Transverse colon (tissue), 4 donors: ENCODE measurements around the gene PLA2G4E. TPM values are rescaled to one million over a fixed set of nuclear protein-coding genes. Genes with fewer than 3 reads are reported as not detected.

Experiments
- DNase-seq: peaks from one replicate; pipeline ENCODE4 v3.0.0-alpha.2; 2019
- H3K27ac ChIP-seq, 4 donors: fragments of 200-600 bp; sonication (generic); 2 replicates each; pipeline ENCODE4 v1.5.1; 2016 to 2018; ENCODE audit warnings: inconsistent platforms in 4 of 4
- H3K27me3 ChIP-seq: fragments of 200-600 bp; sonication (generic); 2 replicates; pipeline ENCODE4 v1.5.1; 2017; ENCODE audit warnings: inconsistent platforms
- H3K36me3 ChIP-seq, 4 donors: fragments of 200-600 bp; sonication (generic); 2 replicates each; pipeline ENCODE4 v1.5.1; 2017 to 2019; ENCODE audit warnings: inconsistent platforms in 4 of 4
- H3K4me1 ChIP-seq, 4 donors: fragments of 200-600 bp; sonication (generic); 2 replicates each; pipeline ENCODE4 v1.5.1; 2017 to 2020; ENCODE audit warnings: inconsistent platforms in 4 of 4
- H3K4me3 ChIP-seq, 4 donors: fragments of 200-600 bp; sonication (generic); 1 replicate in 1 of 4; 2 replicates in 3 of 4; pipeline versions ENCODE4 v1.5.1 to v1.6.1; 2017 to 2019; ENCODE audit warnings: inconsistent platforms in 4 of 4
- H3K9me3 ChIP-seq, 2 donors: fragments of 200-600 bp; sonication (generic); 2 replicates each; pipeline ENCODE4 v1.5.1; 2017 to 2019; ENCODE audit warnings: inconsistent platforms in 2 of 2
- EP300 ChIP-seq: sonication (generic); formaldehyde crosslinking; IDR thresholded peaks from one replicate; pipeline ENCODE4 v1.6.1; 2017; ENCODE audit warnings: antibody characterized with exemption, low read depth
- POLR2A ChIP-seq: fragments of 450-650 bp; IDR thresholded peaks from one replicate; pipeline ENCODE4 v1.6.1; 2016; ENCODE audit warnings: antibody characterized with exemption, mild to moderate bottlenecking, moderate library complexity
- POLR2AphosphoS5 ChIP-seq, 3 donors: sonication (generic); formaldehyde crosslinking; IDR thresholded peaks; one replicate each; pipeline ENCODE4 v1.6.1; 2016; ENCODE audit warnings: antibody characterized with exemption in 3 of 3
- WGBS, 2 donors: methylation state at CpG; one replicate each; pipeline ENCODE4 v1.1.5; 2018; ENCODE audit warnings: low coverage in 1 of 2; 5-methylcytosine and 5-hydroxymethylcytosine counted together
- in situ Hi-C, 4 donors: fragments of 200-750 bp; cut with MboI; loops; one replicate each; pipeline versions ENCODE4 v1.15.0 to v1.15.1; 2017; ENCODE audit warnings: low sequenced_read_pairs in 3 of 4, low pct_ligation_motif_present in 1 of 4, low pct_unique_long_range_greater_than_20kb in 1 of 4
- intact Hi-C: fragments of 100-400 bp; cut with DNase I; formaldehyde crosslinking; loops from one replicate; pipeline ENCODE4 v1.15.1; 2023; ENCODE audit warnings: low total_unique reads
- total RNA-seq, 4 donors: library from RNA; depleted of rRNA; stranded (reverse); fragments of >200 nt; gene quantifications; one replicate each; pipeline ENCODE4 v1.1.0, GENCODE V29; 2016
- TF ChIP-seq, protein P1 (sequence below), 5 experiments: fragments of 200-600 bp in 3 of 5; fragments of 450-650 bp in 2 of 5; sonication (generic) in 3 of 5; IDR thresholded peaks; 1 replicate in 2 of 5; 2 replicates in 3 of 5; pipeline ENCODE4 v1.5.1; 2016 to 2017; ENCODE audit warnings: antibody characterized with exemption in 5 of 5, inconsistent platforms in 3 of 5, mild to moderate bottlenecking in 2 of 5, moderate library complexity in 1 of 5

The PLA2G4E gene
- total RNA-seq, 4 donors from 2014 or later, result 0.32 TPM; not detected in 3

DNA sequence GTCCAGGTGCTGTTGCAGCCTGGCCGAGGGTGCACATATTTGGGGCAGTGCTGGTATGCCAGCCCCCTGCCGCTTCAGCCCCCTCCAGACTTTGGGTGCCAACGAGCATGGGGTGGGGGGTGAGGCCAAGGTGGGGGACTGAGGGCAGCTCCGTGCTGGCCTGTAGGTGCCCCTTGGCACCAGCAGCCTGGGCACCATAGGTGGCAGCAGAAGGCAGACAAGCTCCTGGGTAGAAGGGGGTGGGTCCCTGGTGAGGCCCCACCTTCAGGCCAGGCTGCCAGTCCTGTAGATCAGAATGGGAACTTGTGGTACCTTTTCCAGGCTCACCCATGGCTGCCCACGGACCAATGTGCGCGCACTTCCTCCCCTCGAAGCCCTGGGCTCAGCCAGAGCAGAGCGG is 16.1 kb upstream of the PLA2G4E start:
- Histone ChIP-seq H3K4me3 (no peak overlapping the region), H3K27me3 (no peaks in the 10 kb centered on the region), H3K9me3 (no peaks in the 10 kb centered on the region), H3K27ac (no peak overlapping the region), H3K36me3 (no peaks in the 10 kb centered on the region), H3K4me1 (peaks cover 6 to 24% (median 12%) of the 10 kb centered on the region in 4 donors)
- 84% methylated on average over 8 of the region's 9 CpGs; no CpG with 5 or more reads in 1 of the 2 donors for WGBS, 2 donors
- in situ Hi-C loops, result no loop called here
- TF ChIP-seq POLR2A, result no peak
- no peak for TF ChIP-seq POLR2AphosphoS5 (IDR thresholded peaks at IDR 0.05)
- no peak for TF ChIP-seq EP300
- TF ChIP-seq, protein P1, sequence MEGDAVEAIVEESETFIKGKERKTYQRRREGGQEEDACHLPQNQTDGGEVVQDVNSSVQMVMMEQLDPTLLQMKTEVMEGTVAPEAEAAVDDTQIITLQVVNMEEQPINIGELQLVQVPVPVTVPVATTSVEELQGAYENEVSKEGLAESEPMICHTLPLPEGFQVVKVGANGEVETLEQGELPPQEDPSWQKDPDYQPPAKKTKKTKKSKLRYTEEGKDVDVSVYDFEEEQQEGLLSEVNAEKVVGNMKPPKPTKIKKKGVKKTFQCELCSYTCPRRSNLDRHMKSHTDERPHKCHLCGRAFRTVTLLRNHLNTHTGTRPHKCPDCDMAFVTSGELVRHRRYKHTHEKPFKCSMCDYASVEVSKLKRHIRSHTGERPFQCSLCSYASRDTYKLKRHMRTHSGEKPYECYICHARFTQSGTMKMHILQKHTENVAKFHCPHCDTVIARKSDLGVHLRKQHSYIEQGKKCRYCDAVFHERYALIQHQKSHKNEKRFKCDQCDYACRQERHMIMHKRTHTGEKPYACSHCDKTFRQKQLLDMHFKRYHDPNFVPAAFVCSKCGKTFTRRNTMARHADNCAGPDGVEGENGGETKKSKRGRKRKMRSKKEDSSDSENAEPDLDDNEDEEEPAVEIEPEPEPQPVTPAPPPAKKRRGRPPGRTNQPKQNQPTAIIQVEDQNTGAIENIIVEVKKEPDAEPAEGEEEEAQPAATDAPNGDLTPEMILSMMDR (IDR thresholded peaks at IDR 0.05), result no peak
- no peak for DNase-seq
- intact Hi-C loops, result no loop called here

DNA sequence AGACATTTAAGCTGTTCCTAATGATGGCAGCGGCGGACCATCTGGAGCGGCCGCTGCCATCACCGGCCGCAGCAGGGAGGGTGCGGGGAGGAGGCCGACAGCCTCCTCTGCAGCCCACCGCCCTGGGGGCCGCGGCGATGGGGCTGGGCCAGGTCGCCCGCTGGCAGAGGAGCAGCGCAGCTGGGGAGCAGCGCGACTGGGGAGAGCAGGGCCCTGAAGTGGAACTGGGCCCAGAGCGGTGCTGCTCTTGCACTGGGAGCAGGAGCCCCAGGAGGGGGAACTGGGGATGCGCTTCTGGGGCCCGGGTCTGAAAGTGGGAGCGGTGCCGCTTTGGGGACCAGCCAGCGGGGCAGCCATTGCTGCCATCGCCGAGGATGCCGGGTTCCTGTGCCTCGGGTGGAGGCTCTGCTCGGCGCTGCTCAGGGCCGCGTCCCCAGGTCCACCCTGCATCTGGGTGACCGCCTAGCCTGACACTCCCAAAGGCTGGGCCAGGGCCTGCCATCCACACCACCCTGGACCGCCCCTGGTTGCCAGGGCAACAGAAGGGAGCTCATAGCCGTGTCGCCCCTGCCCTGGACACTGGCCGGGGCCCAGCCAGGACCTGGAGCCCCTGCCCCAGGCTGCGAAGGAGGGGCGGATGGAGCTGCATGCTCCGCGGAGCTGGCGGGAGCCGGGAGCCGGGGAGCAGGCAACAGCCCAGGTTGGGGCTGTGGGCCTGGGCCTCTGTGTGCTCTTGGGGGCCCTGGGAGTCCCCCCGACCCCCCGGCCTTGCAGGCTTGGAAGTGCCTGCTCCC is 15.5 kb upstream of the PLA2G4E start:
- TF ChIP-seq, protein P1 (IDR thresholded peaks at IDR 0.05), result no peak
- TF ChIP-seq POLR2A, result no peak
- no peak for TF ChIP-seq EP300
- TF ChIP-seq POLR2AphosphoS5 (IDR thresholded peaks at IDR 0.05), result no peak
- intact Hi-C loops, result no loop called here
- Histone ChIP-seq H3K9me3 (no peaks in the 10 kb centered on the region), H3K4me3 (no peak overlapping the region), H3K27me3 (no peaks in the 10 kb centered on the region), H3K36me3 (no peaks in the 10 kb centered on the region), H3K27ac (peak overlapping the region in 1 of 4 donors; percentile 53), H3K4me1 (peaks cover 6 to 24% (median 12%) of the 10 kb centered on the region in 4 donors)
- in situ Hi-C loops, result no loop called here
- DNase-seq, result no peak
- WGBS, 2 donors, result 98% methylated on average over 39 of the region's 45 CpGs; no CpG with 5 or more reads in 1 of the 2 donors

DNA sequence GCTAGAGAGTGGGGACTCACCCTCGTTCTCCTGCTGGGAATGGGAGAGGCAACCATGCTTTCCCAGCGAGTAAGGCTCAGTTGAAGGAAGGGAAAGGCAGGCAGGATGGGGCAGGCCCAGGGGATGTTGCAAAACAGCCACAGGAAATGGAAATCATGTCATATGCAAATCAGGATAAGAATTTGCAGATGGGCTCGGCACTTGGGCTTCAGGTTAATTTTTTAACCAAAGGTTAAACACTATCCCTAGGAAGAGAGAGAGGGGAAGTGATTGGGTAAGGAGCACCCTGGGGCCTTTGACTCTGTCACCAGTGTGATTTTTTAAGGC is 14.6 kb upstream of the PLA2G4E start:
- in situ Hi-C loops (no loop called here), intact Hi-C loops (no loop called here)
- Histone ChIP-seq H3K4me3 (no peak overlapping the region), H3K27me3 (no peaks in the 10 kb centered on the region), H3K9me3 (no peaks in the 10 kb centered on the region), H3K27ac (peak overlapping the region in 1 of 4 donors; percentile 53), H3K4me1 (peaks cover 6 to 24% (median 12%) of the 10 kb centered on the region in 4 donors), H3K36me3 (no peaks in the 10 kb centered on the region)
- 21 to 37% methylated on average over 2 to 3 of the region's 3 CpGs for WGBS, 2 donors
- TF ChIP-seq EP300 (no peak), POLR2A (no peak), POLR2AphosphoS5 (IDR thresholded peaks at IDR 0.05) (no peak)
- TF ChIP-seq, protein P1 (IDR thresholded peaks at IDR 0.05), result no peak
- peak; percentile 41 for DNase-seq

DNA sequence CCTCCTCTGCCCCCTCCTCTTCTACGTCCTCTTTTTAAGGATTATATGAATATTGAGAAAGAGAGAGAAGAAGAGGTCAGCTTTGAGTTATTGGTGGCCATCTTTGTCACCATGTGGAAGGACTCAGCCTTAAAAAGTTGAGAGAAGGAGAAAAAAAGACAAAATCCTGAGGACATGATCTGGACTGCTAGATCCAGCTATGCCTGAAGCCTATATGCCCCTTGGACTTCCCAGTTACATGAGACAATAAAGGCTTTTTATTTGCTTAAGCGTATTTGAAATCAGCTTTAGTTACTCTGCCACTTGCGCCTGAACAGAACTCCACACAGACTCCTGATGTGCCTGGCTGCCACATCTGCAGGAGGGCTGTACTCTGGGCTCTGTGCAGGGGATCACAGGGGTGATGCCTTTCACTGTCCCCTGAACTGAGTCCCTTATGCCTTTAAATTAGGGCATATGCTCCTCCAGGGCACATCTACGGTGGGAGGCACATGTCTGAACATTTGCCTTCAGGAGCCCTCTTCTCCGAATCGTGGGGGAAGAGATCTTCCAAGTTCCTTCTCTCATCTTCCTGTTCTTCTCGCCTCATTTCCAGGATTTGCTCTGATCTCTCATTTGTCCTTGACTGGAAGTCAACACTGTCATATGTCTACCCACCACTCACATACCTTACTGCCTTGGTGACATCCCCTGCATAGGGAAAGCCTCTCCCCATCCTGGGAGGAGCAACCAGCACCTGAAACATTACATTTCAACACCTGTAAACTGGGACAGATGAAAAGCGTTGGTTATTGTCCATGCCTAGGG is 14.0 kb upstream of the PLA2G4E start:
- whole genome bisulfite sequencing, 2 donors, result 57 to 82% methylated on average over 4 to 8 of the region's 8 CpGs
- intact Hi-C loops, result no loop called here
- Histone ChIP-seq H3K36me3 (no peaks in the 10 kb centered on the region), H3K27me3 (no peaks in the 10 kb centered on the region), H3K4me3 (no peak overlapping the region), H3K9me3 (no peaks in the 10 kb centered on the region), H3K4me1 (peaks cover 6 to 24% (median 12%) of the 10 kb centered on the region in 4 donors), H3K27ac (peak overlapping the region in 1 of 4 donors; percentile 53)
- DNase-seq, result no peak
- TF ChIP-seq, protein P1 (IDR thresholded peaks at IDR 0.05), result no peak
- TF ChIP-seq EP300 (no peak), POLR2AphosphoS5 (IDR thresholded peaks at IDR 0.05) (no peak), POLR2A (no peak)
- in situ Hi-C loops, result no loop called here
